Measurements from ENCODE around the gene VRK1.
"Not testable (repeated sequence)": the region's sequence is repeated elsewhere in the genome, so short reads cannot be mapped to it uniquely, and the experiment has no call there.

VRK1 gene

DNA sequence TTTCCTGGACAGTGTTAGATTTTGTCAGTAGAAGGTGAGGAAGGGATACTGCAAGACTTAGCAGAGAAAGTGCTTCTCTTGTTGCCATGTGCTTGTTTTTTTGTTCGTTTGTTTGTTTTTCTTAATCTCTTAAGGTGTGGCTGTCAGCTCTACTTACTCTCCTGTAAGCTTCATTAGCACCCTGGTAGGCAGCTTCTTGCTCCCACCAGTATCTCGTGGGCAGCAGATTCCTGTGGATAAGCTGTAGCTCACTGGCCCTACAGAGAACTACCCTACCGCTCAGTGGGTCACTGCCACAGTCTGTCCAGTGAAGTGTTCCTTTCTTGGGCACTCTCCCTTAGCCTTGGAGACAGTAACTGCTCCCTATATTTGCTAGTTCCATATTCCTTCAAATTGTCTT lies 30.1 kb downstream of the VRK1 start:
- no peak for DNase-seq

DNA sequence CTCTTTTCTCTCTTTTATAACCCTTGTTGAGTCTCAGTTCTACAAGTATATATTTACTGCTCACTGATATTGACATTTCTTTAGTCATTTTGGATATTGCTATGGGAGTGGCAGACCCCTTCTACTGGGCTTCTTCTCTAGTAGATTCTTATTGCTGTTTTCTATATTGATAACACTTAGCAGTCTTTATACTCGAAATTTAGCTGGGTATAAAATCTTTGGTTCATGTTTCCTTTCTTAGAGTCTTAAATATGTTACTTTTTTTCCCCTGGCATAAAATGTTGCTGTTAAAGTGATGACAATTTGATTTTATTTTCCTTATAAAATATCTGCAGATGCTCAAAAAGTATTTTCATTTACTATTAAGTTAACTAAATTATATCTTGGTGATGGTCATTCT lies 32.6 kb downstream of the VRK1 start:
- no peak for DNase-seq

DNA sequence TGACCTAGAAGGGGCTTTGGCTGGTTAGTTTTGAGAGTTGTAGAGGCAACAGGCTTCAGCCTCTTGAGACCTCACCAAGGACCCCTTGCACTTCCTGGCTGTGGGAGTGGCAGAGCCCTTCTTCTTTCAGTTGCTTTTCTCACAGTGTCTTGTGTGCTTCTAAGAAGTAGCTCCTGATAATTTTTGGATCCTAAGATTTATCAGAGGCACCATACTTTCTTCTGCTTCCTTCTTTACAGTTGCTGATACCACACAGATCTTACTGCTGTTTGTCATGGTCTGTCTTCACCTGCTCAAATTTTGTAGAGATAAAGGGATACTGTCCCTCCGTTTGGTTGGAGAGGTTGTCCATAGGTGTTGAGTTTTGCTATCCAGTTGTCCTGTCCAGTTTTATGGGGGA lies 33.8 kb downstream of the VRK1 start:
- no peak for DNase-seq

DNA sequence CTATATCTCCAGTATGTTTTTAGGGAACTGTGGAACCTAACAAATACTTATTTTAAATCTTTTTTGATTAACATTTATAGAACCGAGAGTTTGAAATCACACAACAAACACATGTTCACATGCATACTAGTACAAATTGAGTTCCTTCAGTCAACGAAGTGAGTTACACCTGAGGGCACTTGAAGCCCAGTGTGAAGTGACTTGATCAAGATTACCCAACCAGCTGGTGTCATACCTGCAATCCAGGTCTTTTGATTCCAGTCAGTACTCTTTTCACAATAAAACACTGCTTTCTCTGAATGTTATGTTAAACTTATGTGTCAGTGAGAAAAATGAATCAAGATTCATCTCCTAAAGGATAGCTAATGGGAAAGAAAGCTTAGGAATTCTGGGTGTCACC lies 35.2 kb downstream of the VRK1 start:
- DNase-seq = no peak

DNA sequence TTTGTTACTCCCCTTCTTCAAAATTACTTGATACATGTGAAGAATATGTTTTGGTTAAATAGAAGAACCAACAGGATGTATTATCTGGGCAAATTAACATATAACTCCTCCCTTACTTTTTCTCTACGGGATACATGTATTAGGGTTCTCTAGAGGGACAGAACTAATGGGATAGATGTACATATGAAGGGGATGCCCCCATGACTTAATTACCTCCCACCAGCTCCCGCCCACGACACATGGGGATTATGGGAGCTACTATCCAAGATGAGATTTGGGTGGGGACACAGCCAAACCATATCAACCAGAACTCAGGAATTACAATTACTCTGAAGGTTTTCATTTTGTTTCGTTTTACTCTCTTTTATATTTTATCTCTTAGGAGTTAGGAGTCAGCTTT lies 41.3 kb downstream of the VRK1 start:
- DNase-seq = no peak

DNA sequence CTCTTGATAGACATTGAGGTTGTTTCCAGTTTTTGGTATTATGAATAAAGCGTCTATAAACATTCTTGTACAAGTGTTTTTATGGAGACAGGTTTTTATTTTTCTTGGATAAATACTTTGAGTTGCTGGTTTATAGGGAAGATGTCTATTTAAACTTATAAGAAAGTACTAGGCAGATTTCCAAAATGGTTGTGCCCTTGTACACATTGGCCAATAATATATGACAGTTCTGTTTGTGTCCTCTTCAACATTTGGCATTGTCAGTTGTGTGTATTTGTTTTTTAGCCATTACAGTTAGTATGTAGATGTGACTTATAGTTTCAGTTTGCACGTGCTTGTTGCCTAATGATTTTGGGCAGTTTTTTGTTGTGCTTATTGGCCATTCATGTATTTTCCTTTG lies 42.1 kb downstream of the VRK1 start:
- no peak for DNase-seq

DNA sequence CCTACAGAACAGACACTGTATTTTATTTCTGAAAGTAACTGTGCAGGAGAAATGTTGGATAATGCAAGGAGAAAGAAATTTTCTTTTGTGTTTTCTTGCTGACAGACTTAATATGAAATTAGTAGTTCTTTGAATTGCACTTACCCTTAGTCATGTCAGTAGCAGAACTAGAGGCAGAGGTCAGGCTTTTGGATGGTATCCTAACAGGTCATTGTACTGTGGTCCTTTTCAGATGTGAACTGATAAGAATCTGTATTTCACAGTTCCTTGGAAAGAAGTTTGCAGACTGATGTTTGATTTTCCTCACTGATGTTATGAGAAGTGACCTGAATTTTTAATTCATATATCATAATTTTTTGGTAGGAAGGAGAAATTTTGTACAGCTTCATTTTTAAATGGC lies 46.0 kb downstream of the VRK1 start:
- DNase-seq = no peak

DNA sequence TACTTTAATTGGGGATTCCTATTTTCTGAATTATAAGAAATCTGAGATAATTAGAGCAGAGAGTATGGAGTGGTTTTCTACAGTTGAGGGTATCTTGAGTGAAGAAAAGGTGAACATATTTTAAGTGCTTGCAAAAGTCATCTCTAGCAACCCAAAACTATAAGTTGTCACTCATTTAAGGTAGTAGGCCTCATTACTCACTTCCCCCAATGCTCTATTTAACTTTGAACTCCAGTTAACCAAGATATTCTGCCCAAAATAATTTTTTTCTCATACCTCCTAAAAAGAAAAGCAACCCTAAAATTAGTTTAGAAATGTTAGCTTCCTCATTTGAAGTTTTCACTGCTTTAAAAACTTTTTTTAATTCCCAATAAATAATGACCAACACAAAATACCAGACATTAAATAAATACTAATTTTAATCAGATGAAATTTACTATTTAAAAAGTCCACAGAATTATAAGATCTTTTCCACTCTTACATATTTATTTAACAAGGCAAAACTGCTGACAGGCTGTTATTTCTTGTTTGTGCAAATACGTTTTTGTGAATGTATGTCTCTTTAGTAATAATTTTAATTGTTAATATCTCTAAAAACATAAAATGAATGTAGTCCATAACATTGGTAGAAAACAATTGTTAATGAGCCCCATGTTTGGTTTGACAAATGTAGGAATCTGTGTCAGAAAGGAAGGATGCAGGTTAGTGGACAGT lies 47.8 kb downstream of the VRK1 start:
- no peak for DNase-seq

DNA sequence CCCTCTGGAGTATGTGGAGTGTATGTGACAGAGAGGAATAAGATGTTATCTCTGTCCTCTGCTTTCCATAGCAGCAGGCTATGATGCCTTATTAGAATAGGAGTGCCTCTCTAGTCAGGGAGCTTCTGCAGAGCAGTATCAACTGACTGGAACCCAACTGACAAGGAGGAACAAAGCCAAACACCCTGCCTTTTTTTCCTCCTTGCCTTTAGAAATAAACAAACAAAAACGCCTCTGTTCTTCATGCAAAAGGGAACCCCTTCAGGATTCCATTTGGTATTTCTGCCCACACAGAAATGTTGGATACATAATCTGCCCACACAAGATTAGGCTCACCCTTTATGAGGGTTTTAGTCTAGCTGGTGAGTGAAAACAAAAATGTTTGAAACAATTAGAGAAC lies 50.3 kb downstream of the VRK1 start:
- DNase-seq = no peak

DNA sequence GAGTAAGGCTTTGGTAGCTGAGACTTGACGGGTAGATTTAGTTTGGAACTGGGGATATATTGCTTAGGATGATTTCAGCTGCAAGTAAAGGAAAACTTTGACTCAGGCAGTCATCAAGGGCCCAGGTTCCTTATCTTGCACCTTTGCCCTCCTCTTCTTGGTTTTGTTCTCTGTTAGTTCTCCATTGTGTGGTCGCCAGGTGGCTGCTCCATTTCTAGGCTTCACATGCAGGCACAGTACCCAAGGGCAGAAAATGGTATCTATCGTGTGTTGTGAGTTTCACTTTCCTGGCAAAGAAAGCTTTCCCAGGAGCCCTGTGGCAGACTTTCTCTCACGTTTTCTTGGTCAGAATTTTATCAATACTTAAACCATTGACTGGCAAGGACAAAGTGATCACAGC lies 50.8 kb downstream of the VRK1 start:
- no peak for DNase-seq

DNA sequence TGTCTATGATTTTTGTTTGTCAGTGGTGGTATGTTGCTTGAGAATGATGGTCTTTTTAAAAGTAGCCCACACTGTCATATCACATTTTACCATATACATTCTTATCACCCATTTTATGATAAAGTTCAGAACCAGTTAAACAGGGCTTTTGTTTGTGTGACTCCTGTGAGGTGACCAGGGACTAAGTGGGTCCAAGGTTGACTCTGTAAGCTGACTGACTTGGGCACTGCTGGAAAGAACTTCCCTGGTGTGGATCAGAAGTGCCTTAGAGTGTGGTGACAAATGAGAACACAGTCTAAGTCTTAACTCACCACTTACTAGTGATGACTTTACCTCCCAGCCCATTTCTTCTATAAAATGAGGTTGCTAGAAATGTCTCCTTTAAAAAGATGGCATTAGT lies 52.6 kb downstream of the VRK1 start:
- DNase-seq = no peak

DNA sequence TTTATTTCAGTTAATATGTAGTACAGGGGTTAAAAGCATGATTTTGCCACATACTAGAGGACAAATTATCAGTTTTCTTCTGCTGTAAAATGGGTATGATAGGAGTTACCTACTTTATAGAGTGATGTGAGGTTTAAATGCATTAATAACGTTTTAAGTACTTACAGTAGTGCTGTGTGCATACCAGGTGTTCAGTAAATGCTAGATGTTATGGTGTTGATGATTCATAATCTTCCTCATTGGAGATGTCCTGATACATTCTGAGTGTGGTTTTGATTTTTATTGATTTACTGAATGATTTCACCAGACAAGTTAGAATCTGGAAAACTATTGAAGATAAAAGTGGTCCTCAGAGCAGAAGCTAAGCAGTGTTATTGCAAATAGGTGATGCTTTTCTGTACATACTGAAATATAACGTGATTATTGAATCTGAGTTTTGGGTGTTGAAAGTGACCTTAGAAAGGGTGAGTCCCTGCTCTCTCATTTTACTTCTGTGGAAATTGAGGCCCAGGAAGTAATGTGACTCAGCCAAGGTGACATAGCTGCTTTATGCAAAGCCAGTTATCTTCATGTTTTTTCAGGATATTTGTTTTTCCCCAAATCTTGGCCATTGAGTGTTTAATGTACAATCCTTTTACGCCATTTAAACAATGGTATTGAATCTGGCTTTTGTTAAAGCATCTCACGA lies 54.7 kb downstream of the VRK1 start:
- DNase-seq = no peak

DNA sequence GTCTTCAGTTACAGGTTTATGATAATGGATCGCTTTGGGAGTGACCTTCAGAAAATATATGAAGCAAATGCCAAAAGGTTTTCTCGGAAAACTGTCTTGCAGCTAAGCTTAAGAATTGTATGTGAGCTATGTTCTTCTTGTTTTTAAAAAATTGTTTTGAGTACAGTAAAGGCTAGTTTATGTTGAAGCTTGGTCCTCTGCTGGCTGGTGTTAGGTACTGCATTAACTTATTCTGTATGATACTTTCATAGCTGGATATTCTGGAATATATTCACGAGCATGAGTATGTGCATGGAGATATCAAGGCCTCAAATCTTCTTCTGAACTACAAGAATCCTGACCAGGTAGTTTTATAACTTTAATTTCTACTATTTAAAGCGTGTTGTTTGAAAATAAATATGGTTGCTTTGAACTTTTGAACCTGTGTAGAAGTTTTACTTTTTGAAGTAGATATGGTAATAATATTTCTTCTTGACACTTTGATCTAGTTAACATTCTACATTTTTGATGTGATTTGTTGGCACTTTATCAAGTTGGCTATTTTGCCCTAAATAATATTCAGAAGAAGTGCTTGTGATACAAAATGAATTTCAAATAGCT lies 55.7 kb downstream of the VRK1 start:
- DNase-seq = peak; percentile 7 to 41

DNA sequence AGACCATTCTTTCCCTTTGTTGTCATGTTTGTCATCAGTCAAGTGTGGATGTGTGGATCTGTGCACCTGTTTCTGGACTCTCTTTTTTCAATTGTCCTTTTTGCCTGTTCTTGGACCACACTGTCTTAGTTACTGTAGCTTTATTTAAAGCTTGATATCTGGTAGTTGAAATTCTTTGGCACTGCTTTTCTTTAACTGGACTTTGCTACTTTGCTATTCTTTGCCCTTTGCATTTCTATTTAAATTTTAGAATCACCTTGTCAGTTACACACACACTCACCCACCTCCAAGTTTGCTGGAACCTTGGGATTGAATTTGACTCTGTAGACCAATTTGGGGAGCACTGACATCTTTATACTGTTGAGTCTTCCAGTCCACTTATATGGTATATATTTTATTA lies 61.5 kb downstream of the VRK1 start:
- no peak for DNase-seq

DNA sequence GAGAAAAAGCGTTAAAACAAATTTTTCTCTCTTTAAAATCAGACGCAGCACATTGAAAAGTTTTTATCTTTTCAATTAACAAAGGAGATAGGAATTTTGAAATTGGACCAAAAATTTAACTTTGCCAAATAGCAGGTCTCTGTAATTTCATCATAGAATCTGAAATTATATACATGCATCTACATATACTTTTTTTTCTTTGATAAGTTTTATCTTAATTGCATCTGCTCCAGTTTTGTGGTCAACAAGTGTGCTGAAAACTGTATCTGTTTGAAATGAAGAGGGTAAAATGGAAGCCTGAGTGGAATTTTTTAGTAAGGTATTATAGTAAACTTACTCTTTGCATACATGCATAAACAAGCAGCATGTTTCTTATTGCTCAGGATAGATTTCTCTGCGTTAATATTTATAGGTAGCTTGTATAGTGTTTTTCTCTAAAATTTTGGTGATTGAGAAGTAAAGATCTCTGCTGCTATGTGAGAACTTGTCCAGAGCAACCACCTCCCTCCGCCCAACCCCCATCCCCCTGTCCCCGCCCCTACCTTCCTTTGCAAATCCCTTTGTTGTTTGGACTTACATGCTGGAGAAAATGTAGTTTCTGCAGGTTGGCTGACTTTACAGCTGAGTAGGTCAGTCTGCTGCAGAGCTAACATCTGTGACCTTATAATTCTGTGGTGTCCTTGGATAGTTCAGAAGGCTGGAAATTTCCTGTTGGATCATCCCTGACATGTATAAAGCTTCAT lies 64.6 kb downstream of the VRK1 start:
- DNase-seq = no peak

DNA sequence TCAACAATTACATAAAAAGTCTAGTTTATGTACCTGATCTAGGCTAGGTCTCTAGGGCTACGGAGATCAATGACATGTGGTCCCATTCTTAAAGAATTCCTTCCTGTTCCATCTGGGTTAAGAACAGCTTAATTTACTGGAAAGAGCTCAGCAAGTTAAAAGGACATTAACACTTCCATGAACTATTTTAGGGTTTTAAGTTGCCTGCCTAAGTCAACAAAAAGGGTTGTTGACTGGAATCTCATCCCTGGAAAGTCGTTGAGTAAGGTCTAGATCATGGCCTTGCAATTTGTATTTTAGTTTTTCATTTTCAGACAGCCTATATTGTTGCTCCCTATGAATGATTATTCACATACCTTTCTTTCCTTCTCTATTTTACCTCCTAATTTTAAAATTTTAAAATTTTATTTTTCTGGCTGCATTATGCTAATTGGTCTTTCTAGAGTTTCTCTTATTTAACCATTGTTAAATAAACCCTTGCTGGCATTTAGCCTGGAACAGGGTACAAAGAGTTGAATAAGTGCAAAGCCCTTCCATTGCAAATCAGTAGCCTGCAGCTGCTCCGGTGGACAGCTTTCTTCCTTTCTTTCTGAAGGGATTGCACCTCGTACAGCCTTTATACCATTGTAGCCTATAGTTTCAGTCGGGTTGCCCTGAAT lies 66.3 kb downstream of the VRK1 start:
- peak; percentile 0 to 52 for DNase-seq

DNA sequence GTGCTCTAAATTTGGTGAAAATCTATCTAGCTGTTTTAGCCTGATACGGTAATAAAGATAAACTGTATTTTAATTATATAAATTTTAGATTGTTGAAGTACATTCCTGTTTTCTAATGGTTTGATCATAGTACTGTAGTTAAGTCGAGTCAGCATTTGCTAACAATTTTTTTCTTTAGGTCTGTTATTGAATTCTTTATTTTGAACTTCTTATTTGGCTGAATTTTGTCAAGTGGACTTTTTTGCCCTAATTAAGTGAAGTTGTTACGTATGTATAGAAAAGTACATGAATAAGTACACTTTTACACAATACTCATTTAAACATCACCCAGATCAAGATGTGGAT lies 66.8 kb downstream of the VRK1 start:
- DNase-seq = no peak

DNA sequence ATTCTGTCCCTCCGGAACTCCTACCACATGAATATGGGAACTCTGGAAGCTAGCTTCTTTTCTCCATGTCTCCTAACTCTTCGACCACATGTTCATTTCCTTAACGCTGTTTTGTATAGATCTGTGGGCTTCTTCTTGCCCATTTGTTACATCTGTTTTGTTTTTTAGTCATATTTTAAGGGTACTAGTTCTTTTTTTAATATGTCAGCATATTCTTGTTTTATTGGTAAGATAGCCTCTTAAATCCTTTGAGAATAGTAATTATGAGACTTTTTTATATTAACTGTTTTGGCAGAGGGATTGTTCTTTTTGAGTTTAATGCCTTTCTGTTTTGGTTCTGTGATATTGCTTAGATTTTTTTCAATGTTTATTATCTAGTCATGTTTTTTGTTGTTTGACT lies 70.5 kb downstream of the VRK1 start:
- no peak for DNase-seq

DNA sequence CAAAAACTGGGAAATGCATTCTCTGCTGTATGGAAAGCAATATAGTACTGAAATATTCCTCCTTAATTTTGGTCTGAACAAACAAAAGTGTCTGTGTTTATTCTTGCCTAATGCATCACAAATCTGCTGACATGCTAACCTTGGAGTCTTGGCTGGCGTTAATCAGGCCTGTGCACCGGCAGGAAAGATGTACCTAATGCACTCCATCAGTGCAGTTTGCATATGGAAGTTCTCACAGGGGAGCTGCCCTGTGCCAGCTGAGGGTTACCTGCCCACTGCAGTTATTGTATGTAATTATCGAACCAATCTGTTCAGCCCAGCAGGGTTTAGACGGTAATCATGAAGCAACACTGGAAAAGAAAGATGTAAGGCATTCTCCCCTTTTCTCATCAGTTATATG lies 76.9 kb downstream of the VRK1 start:
- peak; percentile 15 to 39 for DNase-seq

DNA sequence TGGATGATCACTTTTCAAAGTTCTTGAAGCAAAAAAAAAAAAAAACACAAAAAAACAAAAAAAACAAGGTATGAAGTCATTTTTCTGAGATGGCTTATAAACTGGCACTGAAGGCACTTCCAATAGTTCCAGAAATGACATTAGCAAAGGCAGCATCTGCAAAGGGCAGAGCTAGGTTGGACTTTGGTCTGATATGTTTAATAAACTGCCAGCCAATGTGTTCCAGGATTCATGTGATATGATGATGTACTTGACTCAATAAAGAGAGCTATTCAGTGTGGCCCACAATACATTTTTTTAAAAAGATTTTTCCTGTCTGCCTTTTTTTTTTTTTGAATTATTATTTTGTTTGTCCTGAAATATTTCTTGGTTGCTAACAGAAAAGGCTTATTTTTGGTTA lies 79.6 kb downstream of the VRK1 start:
- DNase-seq = no peak

DNA sequence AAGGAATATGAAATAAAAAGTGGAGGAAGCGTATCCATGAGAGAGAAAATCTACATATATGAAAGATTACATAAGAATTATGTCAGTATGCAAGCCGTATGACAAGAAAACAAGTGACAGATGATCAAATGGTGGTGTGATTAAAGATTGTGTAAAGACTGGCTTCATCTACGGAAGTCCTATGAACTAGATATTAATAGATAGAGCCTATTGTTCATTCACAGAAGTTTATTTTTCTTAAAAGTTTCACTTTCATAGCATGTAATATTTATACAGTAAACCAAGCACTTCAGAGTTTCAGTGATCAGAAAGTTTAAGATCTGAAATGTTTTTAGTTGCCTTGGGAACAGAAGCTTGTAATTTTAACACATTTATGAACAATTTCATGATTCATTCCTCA lies 84.5 kb downstream of the VRK1 start:
- DNase-seq = no peak

DNA sequence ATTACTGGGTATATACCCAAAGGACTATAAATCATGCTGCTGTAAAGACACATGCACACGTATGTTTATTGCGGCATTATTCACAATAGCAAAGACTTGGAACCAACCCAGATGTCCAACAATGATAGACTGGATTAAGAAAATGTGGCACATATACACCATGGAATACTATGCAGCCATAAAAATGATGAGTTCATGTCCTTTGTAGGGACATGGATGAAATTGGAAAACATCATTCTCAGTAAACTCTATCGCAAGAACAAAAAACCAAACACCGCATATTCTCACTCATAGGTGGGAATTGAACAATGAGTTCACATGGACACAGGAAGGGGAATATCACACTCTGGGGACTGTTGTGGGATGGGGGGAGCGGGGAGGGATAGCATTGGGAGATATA lies 86.8 kb downstream of the VRK1 start:
- not testable (repeated sequence) for DNase-seq

DNA sequence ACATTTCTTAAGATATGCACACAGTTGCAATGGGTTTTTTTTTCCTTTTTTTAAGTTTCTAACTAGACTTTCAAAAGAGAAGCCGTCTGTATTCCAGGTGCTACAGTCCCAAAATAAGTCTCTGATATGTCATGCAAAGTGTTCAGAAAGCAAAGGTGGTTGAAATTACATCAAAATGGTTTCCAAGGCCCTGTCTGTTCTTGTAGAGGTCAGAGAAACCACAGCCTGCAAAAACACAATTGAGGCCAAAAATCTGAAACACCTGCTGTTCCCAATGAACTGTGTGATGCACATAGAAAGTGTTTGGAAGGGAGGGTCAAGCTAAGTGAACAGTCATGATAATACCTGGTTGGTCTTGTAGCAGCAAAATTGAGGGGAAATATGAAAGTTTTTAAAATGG lies 91.0 kb downstream of the VRK1 start:
- no peak for DNase-seq

Data from NCI-H2081 (cell line).